Measurements from ENCODE around the gene FHL2.

The FHL2 gene

DNA sequence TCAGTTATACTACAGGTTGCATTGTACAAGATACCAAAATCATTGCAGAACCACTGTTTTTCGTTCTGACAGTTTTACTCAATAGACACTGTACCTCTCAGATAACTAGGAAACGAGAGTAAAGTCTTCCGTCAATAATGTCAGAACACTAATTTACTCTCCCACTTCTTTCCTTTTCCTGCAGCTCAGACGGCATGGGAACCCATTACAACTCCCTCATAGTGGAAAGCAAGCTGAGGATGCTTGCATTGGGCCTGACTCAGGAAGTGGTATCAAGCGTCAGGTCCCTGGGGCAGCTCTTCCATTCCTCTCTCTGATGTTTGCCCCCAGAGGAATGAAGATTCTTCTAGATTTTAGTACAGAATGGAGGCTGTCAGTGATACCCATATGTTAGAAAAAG is 23.9 kb upstream of the FHL2 start:
- DNase-seq (ENCODE audit: low read depth, low spot score): no peak

- no peak for DNase-seq (ENCODE audit: low read depth, low spot score)
Measured at GRCh38 chr2:105421053-105421452, 22.2 kb upstream of the FHL2 start.

GRCh38 chr2:105418522-105418921 is 19.7 kb upstream of the FHL2 start:
- no peak for DNase-seq (ENCODE audit: low read depth, low spot score)

DNA sequence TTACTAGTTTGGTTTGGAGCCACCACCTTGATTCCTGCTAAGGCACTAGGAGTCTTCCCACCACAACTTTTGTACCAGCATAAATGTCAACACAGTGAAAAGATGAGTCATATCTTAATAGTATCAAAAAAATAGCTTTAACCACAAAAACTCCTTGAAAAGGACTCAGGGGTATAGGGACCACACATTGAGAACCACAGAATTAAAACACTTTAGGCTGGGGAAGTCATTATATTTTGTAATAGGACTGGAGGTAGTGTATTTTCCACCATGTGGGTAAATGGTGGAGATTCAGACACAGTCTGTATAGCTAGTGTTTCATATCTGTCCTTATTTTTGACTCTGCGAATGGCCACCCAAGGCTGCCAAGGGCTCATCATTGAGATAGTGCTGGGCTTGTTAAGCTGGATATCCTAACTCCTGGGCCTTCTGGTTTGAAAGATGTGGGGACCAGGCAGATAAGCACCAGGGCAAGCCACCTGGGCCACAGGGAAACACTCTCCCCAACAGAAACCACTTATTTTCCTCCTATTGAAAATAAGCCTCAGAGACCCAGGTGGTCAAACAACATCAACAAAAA is 19.1 kb upstream of the FHL2 start:
- no peak for DNase-seq (ENCODE audit: low read depth, low spot score)

DNA sequence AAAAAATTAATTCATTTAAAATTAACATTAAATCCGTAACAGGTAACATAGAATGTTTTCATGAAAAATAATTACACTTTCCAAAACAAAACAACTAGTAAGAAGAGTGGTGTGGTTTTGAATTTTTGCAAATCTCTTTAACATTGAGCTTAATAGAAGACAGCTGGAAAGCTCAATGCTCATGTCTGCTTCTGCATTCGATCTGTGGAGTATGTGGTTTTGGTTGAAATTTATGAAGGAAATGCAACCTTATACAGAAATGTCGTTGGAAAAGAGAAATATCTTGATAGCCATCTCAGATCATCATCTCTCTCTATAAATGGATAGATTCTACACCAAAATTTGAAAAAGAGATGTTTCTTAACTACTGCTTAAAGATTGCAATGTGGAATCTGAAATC is 17.3 kb upstream of the FHL2 start:
- DNase-seq (ENCODE audit: low read depth, low spot score): no peak

GRCh38 chr2:105415007-105415406 is 16.2 kb upstream of the FHL2 start:
- no peak for DNase-seq (ENCODE audit: low read depth, low spot score)

DNA sequence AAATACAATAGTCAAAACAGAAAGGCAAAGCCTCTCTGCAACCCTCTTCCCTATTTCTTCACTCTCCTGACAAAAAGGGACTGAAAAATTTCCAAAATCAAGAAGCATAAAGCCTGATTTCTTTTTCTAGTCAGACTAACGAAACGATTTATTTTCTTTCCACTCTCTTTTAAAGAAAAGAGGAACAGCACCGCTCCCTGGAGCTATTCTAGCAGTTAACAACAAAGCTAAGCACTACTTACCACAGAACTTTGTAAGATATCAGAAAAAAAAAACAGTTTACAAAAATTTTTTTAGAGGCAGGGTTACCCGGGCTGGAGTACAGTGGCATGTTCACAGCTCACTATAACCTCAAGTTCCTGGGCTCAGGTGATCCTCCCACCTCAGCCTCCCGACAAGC is 14.4 kb upstream of the FHL2 start:
- DNase-seq (ENCODE audit: low read depth, low spot score): no peak

GRCh38 chr2:105412584-105412983 is 13.7 kb upstream of the FHL2 start:
- no peak for DNase-seq (ENCODE audit: low read depth, low spot score)

- no peak for DNase-seq (ENCODE audit: low read depth, low spot score)
Measured at GRCh38 chr2:105411720-105412407, 13.0 kb upstream of the FHL2 start.

- no peak for DNase-seq (ENCODE audit: low read depth, low spot score)
Measured at GRCh38 chr2:105410554-105410953, 11.7 kb upstream of the FHL2 start.

DNA sequence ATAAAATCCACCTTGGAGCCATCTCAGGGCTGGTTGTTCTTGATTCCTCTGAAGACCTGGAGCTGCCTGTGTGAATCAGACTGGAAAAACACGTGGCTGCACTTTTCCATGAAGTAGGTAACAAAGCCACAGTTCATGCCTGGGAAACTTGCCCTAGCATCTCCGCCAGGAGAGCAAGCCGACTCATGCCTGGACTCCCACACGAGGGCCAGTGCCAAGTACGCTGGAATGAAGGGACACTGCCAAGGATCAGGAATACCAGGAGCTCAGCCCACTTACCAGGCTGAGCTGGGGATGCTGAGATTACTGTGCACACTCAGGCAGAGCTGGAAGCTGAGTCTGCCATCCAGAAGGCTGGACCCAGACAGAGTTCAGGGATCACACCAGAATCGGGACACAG is 10.9 kb upstream of the FHL2 start:
- DNase-seq (ENCODE audit: low read depth, low spot score): no peak

GRCh38 chr2:105407946-105408743 is 9.3 kb upstream of the FHL2 start:
- no peak for DNase-seq (ENCODE audit: low read depth, low spot score)

GRCh38 chr2:105406221-105406620 is 7.4 kb upstream of the FHL2 start:
- no peak for DNase-seq (ENCODE audit: low read depth, low spot score)

DNA sequence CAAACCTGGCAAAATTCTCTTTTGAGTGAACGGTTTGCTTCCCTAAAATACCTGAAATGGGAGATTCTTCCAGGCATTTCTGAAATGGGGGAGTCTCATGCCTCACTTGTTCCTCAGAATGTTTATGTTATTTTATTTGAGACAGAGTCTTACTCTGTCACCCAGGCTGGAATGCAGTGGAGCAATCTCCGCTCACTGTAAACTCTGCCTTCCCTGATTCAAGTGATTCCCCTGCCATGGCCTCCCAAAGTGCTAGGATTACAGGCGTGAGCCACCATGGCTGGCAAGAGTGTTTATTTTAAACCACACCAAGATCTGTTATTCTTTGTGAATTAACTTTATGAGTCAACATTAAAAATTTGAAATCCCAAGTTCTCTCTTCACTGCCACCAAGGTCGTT is 6.4 kb upstream of the FHL2 start:
- DNase-seq (ENCODE audit: low read depth, low spot score): no peak

GRCh38 chr2:105404736-105405135 is 5.9 kb upstream of the FHL2 start:
- no peak for DNase-seq (ENCODE audit: low read depth, low spot score)

DNA sequence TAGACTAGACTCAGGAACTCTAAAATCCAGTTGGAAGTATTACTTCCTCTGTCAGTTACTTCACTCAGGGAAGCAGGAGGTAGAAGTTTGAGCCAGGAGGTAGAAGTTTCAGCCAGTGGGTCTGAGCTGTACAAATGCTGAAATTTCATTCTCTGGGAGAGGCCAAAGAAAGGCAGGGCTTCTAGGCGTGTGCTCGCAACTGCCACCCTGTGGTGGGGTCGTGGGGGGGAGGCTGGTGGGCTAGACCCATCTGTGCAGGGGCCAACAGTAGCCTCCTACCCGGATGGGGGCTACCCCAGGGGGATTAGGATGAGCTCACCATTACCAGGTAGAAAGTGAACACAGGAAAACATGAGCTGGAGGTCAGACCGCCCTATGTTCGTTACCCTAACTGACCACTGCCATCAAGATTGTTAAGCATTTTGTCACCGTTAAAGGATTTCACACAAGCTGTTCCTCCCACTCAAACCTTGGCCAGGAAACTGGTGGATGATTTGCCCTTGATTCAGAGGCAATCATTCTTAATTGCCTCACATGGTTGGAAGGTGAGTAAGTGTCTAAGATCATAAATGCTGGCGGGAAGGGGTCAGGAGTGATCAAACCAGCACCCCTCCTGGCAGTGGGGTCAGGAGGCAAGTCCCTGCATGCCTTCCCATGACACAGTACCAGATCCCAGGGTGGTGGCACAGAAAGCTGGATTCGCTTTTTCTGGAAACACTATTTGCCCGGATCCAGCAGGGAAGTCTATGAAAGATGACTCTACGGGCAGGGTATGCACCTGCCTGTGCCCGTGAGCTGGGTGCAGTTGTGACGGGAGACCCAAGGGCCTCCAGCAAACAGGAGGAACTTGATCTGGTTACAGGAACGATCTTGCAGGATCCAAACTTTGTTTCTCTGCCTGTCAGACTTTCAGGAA is 5.2 kb upstream of the FHL2 start:
- DNase-seq (ENCODE audit: low read depth, low spot score): no peak

DNA sequence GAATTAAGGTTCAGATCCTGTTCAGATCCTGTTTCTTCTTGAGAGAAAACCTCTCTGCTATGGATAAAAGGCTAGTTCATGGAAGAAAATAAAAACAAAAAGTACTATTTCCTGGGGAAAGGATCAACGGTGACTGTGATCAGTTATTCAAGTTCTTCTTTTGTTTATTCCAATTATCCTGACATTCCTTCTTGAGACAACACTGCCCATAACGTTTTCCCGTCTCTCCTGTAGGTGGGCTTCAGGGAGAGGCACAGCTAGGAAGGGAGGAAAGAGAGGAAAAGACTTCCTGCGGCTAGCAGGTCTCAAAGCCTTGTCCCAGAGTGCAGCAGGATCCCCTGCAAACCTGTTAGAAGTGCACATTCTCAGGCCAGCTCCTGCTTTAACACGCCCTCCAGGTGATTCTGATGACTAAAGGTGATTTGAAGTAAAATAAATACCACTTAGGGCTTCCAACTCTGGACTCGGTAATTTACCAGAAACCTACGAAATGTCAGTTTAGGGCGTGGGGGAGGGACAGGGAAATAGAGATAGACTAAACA is 4.5 kb upstream of the FHL2 start:
- no peak for DNase-seq (ENCODE audit: low read depth, low spot score)

- no peak for DNase-seq (ENCODE audit: low read depth, low spot score)
Measured at GRCh38 chr2:105402809-105403208, 4.0 kb upstream of the FHL2 start.

- DNase-seq (ENCODE audit: low read depth, low spot score): no peak
Measured at GRCh38 chr2:105401867-105402266, 3.0 kb upstream of the FHL2 start.

- no peak for DNase-seq (ENCODE audit: low read depth, low spot score)
Measured at GRCh38 chr2:105400138-105400540, 1.3 kb upstream of the FHL2 start.

DNA sequence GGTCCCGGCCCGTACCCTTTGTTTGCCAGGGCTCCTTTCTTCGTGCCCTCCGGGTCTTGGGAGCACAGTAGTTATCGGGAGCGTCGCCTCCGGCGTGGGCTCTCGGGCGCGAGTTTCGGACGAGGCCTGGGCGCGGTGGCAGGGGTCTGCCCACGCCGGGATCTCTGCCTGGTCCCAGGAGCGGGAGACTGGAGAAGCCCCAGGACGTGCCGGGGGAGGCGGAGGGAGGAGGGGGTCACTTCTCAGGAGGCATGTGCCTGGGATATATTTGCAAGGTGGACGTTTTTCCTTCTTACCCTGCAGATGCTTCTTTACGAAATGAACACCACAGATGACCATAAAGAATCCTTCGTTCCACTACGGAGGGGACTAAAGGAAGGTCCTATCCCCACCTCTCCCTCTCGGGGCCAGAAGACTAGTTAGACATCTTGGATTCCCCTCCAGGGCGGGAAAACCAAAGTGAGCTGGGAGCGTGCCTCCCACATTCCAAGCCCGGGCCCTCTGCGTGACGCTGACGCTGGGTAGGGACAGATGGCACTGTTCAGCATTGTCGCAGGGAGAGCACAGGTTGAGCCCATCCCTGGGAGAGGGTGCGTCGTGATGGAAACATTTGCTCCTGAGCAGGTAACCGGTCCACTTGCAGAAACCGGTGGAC is 483 bp upstream of the FHL2 start:
- no peak for DNase-seq (ENCODE audit: low read depth, low spot score)

Data from iPS DF 19.7 (cell line).